ENCODE measurements around the gene AGPAT4. TPM values are rescaled to one million over a fixed set of nuclear protein-coding genes. Genes with fewer than 3 reads are reported as not detected.

AGPAT4 gene
- polyA plus RNA-seq, 1 donor (not counting 4 experiments of a cell fraction or from before 2014, with no cell fraction given): 8.4 TPM

DNA sequence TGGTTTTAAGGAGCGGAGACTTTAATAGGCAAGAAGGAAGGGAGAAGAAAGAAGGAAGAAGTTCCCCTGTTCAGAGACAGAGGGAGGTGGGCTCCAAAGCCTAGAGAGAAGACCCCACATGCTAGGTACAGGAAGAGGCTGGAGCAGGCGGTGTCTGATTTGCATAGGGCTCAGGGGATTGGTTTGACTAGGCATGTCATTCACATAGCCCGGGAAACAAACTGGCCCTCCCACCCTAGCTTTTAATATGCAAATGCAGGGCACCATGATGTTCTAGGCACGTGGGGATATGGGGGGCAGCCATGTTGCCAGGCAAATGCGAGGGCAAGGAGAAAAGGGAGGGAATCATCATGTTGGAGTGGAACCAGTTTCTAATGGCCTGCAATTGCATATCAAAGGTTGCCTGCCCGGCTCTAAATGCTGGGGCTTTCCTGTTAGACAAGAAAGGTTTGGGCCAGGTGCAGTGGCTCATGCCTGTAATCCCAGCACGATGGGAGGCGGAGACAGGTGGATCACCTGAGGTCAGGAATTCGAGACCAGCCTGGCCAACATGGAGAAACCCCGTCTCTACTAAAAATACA is 34.3 kb upstream of the AGPAT4 start:
- no peak overlapping the region for H3K27ac ChIP-seq (ENCODE audit: control insufficient read depth, insufficient read depth, low read length)
- H2AFZ ChIP-seq (ENCODE audit: control insufficient read depth, low read length): no peak overlapping the region
- H3K4me2 ChIP-seq (ENCODE audit: control insufficient read depth, extremely low read depth, insufficient read depth, low read depth, low read length): no peak overlapping the region
- no peak overlapping the region for H3K4me3 ChIP-seq (ENCODE audit: control insufficient read depth in 2 of 3, extremely low read depth in 1 of 3, insufficient read depth in 2 of 3, low read depth in 1 of 3, low read length in 3 of 3)
- no peaks in the 10 kb centered on the region for H3K79me2 ChIP-seq (ENCODE audit: control insufficient read depth, insufficient read depth, low read length)
- no peaks in the 10 kb centered on the region for H3K9me1 ChIP-seq (ENCODE audit: control insufficient read depth, extremely low read depth, insufficient read depth, low read length)
- H3K9me3 ChIP-seq (ENCODE audit: control insufficient read depth, low read depth, low read length): no peaks in the 10 kb centered on the region
- no peak overlapping the region for H3K9ac ChIP-seq (ENCODE audit: control insufficient read depth, extremely low read depth, insufficient read depth, low read length)
- DNase-seq (ENCODE audit: low read depth, low spot score): no peak
- no peaks in the 10 kb centered on the region for H3K27me3 ChIP-seq (ENCODE audit: control insufficient read depth, extremely low read depth, insufficient read depth, low read length)
- H3K4me1 ChIP-seq (ENCODE audit: control insufficient read depth, extremely low read depth, insufficient read depth, low read length): peaks cover 11% of the 10 kb centered on the region
- H4K20me1 ChIP-seq (ENCODE audit: control insufficient read depth, extremely low read depth, insufficient read depth, low read length): no peaks in the 10 kb centered on the region
- dilution Hi-C loops (cut with MboI; ENCODE audit: extremely low pct_ligation_motif_present, low sequenced_read_pairs): no loop called here
- TF ChIP-seq, protein P1, sequence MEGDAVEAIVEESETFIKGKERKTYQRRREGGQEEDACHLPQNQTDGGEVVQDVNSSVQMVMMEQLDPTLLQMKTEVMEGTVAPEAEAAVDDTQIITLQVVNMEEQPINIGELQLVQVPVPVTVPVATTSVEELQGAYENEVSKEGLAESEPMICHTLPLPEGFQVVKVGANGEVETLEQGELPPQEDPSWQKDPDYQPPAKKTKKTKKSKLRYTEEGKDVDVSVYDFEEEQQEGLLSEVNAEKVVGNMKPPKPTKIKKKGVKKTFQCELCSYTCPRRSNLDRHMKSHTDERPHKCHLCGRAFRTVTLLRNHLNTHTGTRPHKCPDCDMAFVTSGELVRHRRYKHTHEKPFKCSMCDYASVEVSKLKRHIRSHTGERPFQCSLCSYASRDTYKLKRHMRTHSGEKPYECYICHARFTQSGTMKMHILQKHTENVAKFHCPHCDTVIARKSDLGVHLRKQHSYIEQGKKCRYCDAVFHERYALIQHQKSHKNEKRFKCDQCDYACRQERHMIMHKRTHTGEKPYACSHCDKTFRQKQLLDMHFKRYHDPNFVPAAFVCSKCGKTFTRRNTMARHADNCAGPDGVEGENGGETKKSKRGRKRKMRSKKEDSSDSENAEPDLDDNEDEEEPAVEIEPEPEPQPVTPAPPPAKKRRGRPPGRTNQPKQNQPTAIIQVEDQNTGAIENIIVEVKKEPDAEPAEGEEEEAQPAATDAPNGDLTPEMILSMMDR (optimal IDR thresholded peaks at IDR 0.05 in 1 of 3, IDR thresholded peaks at IDR 0.05 in 1 of 3, conservative IDR thresholded peaks at IDR 0.05 in 1 of 3; ENCODE audit: extremely low read depth in 1 of 3, insufficient read depth in 2 of 3, low read length in 3 of 3): no peak
- TF ChIP-seq EZH2 (IDR thresholded peaks at IDR 0.05; ENCODE audit: low read length): no peak
- no peak for FAIRE-seq
- no peaks in the 10 kb centered on the region for H3K36me3 ChIP-seq (ENCODE audit: control insufficient read depth in 2 of 2, extremely low read depth in 1 of 2, insufficient read depth in 2 of 2, low read length in 2 of 2)

DNA sequence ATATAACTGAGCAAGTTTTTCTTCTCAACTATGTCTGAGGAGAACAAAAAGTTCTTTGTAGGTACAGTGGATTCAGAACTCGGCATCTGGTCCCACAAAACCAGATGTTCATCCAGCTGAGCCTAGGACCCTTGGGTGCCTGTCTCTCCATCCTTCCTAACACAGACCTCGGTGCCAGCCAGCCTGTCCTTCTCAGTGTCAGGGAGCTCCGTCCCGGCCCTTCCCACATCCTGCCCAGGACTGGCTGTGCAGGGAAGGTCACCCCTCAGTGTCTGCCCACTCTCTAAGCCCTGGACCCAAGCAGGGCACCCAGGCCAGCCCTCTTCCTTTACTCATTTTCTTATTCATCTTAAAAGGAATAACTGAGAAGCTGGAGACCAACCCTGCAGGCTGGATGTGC is 32.0 kb upstream of the AGPAT4 start:
- Histone ChIP-seq H3K27me3 (ENCODE audit: control insufficient read depth, extremely low read depth, insufficient read depth, low read length) (no peaks in the 10 kb centered on the region), H3K9ac (ENCODE audit: control insufficient read depth, extremely low read depth, insufficient read depth, low read length) (no peak overlapping the region), H3K4me2 (ENCODE audit: control insufficient read depth, extremely low read depth, insufficient read depth, low read depth, low read length) (no peak overlapping the region), H3K4me3 (ENCODE audit: control insufficient read depth in 2 of 3, extremely low read depth in 1 of 3, insufficient read depth in 2 of 3, low read depth in 1 of 3, low read length in 3 of 3) (no peak overlapping the region), H2AFZ (ENCODE audit: control insufficient read depth, low read length) (no peak overlapping the region), H3K9me3 (ENCODE audit: control insufficient read depth, low read depth, low read length) (no peaks in the 10 kb centered on the region), H3K27ac (ENCODE audit: control insufficient read depth, insufficient read depth, low read length) (no peak overlapping the region), H3K4me1 (ENCODE audit: control insufficient read depth, extremely low read depth, insufficient read depth, low read length) (peaks cover 22% of the 10 kb centered on the region), H3K36me3 (ENCODE audit: control insufficient read depth in 2 of 2, extremely low read depth in 1 of 2, insufficient read depth in 2 of 2, low read length in 2 of 2) (no peaks in the 10 kb centered on the region), H4K20me1 (ENCODE audit: control insufficient read depth, extremely low read depth, insufficient read depth, low read length) (no peaks in the 10 kb centered on the region), H3K9me1 (ENCODE audit: control insufficient read depth, extremely low read depth, insufficient read depth, low read length) (no peaks in the 10 kb centered on the region), H3K79me2 (ENCODE audit: control insufficient read depth, insufficient read depth, low read length) (no peaks in the 10 kb centered on the region)
- FAIRE-seq (no peak), DNase-seq (ENCODE audit: low read depth, low spot score) (no peak)
- dilution Hi-C loops (cut with MboI; ENCODE audit: extremely low pct_ligation_motif_present, low sequenced_read_pairs): no loop called here
- TF ChIP-seq EZH2 (IDR thresholded peaks at IDR 0.05; ENCODE audit: low read length): no peak
- TF ChIP-seq, protein P1 (optimal IDR thresholded peaks at IDR 0.05 in 1 of 3, IDR thresholded peaks at IDR 0.05 in 1 of 3, conservative IDR thresholded peaks at IDR 0.05 in 1 of 3; ENCODE audit: extremely low read depth in 1 of 3, insufficient read depth in 2 of 3, low read length in 3 of 3): no peak
